ENCODE results near the gene GP1BA.

Gene GP1BA

DNA sequence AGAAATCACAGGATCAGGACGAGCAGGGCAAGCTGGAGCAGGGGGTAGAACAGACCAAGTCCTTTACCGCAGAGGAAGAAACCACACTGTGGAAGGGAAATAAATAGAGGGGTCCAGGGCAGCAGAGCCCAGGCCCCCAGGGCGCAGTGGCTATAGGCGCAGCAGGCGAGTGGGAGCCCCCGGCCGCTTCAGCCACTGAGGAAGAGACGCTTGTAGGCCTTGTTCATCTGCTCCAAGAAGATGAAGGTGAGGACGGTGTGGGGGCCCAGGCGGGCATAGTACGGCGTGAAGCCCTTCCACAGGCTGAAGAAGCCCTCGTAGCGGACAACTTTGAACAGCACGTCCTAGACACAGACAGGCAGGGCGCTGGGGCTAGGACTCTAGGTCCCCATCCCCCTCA, 5.5 kb downstream of the GP1BA start:
- CTCF ChIA-PET, result interaction anchor here (1.1 to 1.4 kb wide), 2 partner anchors 11 to 28 kb away, joined by 3 to 6 read pairs; no protein-coding TSS in a partner anchor
- no peak for DNase-seq (ENCODE audit: extremely low spot score)
- POLR2A ChIA-PET, result no interaction called here
- TF ChIP-seq CTCF (IDR thresholded peaks at IDR 0.05; ENCODE audit: control extremely low read depth, extremely low read depth, low read depth, missing control alignments), result no peak

- TF ChIP-seq CTCF (IDR thresholded peaks at IDR 0.05; ENCODE audit: control extremely low read depth, extremely low read depth, low read depth, missing control alignments), result no peak
- CTCF ChIA-PET, result interaction anchor here (1.4 kb wide), 1 partner anchor 29 kb away, joined by 6 read pairs; no protein-coding TSS in a partner anchor
- POLR2A ChIA-PET, result no interaction called here
- DNase-seq (ENCODE audit: extremely low spot score), result no peak
Observed at GRCh38 chr17:4938069-4938491, 6.0 kb downstream of the GP1BA start.

GRCh38 chr17:4938688-4939545, 6.8 kb downstream of the GP1BA start:
- POLR2A ChIA-PET, result interaction anchor here (0.8 to 1.8 kb wide), 6 partner anchors 10 to 39 kb away, joined by 4 to 25 read pairs (median 7); partner anchors contain the start of genes C17orf107, PFN1 and SPAG7
- CTCF ChIA-PET, result interaction anchor here (1.0 to 2.3 kb wide), 6 partner anchors 13 to 49 kb away, joined by 3 to 12 read pairs (median 3); partner anchors contain the start of gene CAMTA2
- TF ChIP-seq CTCF (IDR thresholded peaks at IDR 0.05; ENCODE audit: control extremely low read depth, extremely low read depth, low read depth, missing control alignments), result no peak
- no peak for DNase-seq (ENCODE audit: extremely low spot score)

- POLR2A ChIA-PET, result interaction anchor here (0.5 to 1.8 kb wide), 11 partner anchors 9 to 286 kb away, joined by 3 to 25 read pairs (median 6); partner anchors contain the start of genes C17orf107, PFN1 and SPAG7
- no peak for TF ChIP-seq CTCF (IDR thresholded peaks at IDR 0.05; ENCODE audit: control extremely low read depth, extremely low read depth, low read depth, missing control alignments)
- no peak for DNase-seq (ENCODE audit: extremely low spot score)
- CTCF ChIA-PET, result interaction anchor here (1.0 to 2.3 kb wide), 7 partner anchors 13 to 124 kb away, joined by 3 to 12 read pairs (median 3); partner anchors contain the start of gene CAMTA2
Observed at GRCh38 chr17:4939546-4939795, 7.4 kb downstream of the GP1BA start.

GRCh38 chr17:4939796-4940554, 7.9 kb downstream of the GP1BA start, which contains the start of the genes RNF167 and SLC25A11:
TSS of gene RNF167 (plus strand) at chr17:4940268. CDS start at chr17:4940910, 642 bp downstream.
TSS of gene SLC25A11 (minus strand) at chr17:4940046. CDS start at chr17:4939910, 136 bp downstream.
- ChIA-PET CTCF (interaction anchor here (1.0 to 2.3 kb wide), 6 partner anchors 14 to 123 kb away, joined by 3 to 12 read pairs (median 3); no protein-coding TSS in a partner anchor), POLR2A (interaction anchor here (0.5 to 1.8 kb wide), 13 partner anchors 9 to 286 kb away, joined by 3 to 25 read pairs (median 5); partner anchors contain the start of genes C17orf107, PFN1 and SPAG7)
- DNase-seq (ENCODE audit: extremely low spot score), result peak; percentile 97
- TF ChIP-seq CTCF (IDR thresholded peaks at IDR 0.05; ENCODE audit: control extremely low read depth, extremely low read depth, low read depth, missing control alignments), result no peak
